Central memory CD8-positive, alpha-beta T cell (primary cell): ENCODE results near the gene ASPDH.
A peak's percentile ranks its signal among the peaks of the same experiment; 100 is the strongest.

Experiments used
- ATAC-seq: fragments of 150-1000 bp; cut with Tn5 transposase; replicated peaks from 2 replicates; pipeline ENCODE4 v1.10.0; 2022; ENCODE audit warnings: mild to moderate bottlenecking, moderate FRiP score, moderate number of reproducible peaks; ENCODE audit not compliant: poor library complexity, severe bottlenecking; ENCODE audit errors: extremely low read depth
- DNase-seq, 2 donors: peaks; one replicate each; pipeline ENCODE4 v3.0.0; 2021; ENCODE audit warnings: low spot score in 2 of 2
- H3K27ac Mint-ChIP-seq: one replicate; pipeline ENCODE4 v1.8.0; 2022; ENCODE audit warnings: low read depth, mild to moderate bottlenecking, moderate library complexity, mixed read lengths
- H3K27me3 Mint-ChIP-seq: one replicate; pipeline ENCODE4 v1.8.0; 2022; ENCODE audit warnings: mixed read lengths
- H3K36me3 Mint-ChIP-seq: one replicate; pipeline ENCODE4 v1.8.0; 2022; ENCODE audit warnings: mild to moderate bottlenecking, moderate library complexity, mixed read lengths; ENCODE audit not compliant: insufficient read depth
- H3K4me1 Mint-ChIP-seq: one replicate; pipeline ENCODE4 v1.8.0; 2022; ENCODE audit warnings: mixed read lengths
- H3K4me3 Mint-ChIP-seq: one replicate; pipeline ENCODE4 v1.8.0; 2022; ENCODE audit warnings: mild to moderate bottlenecking, moderate library complexity, mixed read lengths
- H3K9me3 Mint-ChIP-seq: one replicate; pipeline ENCODE4 v1.8.0; 2022; ENCODE audit warnings: mixed read lengths

ASPDH gene

DNA sequence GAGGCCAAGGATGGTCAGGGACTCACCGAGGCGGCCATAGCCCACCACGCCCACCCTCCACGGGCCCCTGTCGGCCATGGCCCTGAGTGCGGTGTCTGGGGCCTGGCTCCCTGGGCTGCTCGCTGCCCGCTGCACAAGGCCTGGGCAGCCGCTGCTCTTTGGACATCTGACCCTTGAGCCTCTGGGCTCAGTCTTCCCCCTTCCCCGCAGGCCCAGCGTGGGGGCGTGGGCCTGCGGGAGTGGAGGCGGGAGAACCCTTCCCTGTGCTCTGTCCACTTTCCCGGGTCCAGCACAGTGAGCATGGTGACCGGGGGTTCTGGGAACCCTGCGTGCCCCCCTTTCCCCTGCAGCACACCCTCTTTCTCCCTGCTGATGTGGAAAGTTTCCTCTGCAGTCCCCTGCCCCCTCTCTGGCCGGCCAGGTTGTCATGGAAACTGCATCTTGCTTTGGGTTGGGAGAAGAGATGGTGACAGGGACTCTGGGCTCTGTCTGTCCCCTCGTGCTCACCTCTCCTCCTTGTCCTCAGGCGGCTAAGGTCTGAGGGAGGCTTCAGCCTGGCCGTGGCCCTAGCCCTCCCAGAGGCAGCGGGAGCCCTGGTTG is at the start of gene ASPDH:
TSS of gene ASPDH (minus strand) at position 168 of the 600 bp plus-strand sequence. CDS start at position 78, 90 bp downstream.
- Mint-ChIP-seq H3K4me3 (no peak within 1 kb of the TSS), H3K36me3 (peaks cover 16% of the 10 kb centered on the region), H3K4me1 (peaks cover 25% of the 10 kb centered on the region), H3K27ac (peak within 1 kb of the TSS; percentile 64), H3K27me3 (no peaks in the 10 kb centered on the region), H3K9me3 (no peaks in the 10 kb centered on the region)
- ATAC-seq (no peak), DNase-seq (no peak)

- no peaks in the 10 kb centered on the region for H3K9me3 Mint-ChIP-seq
- H3K4me3 Mint-ChIP-seq, result no peak overlapping the region
- H3K4me1 Mint-ChIP-seq, result peaks cover 18% of the 10 kb centered on the region
- no peaks in the 10 kb centered on the region for H3K36me3 Mint-ChIP-seq
- H3K27me3 Mint-ChIP-seq, result peaks cover 77% of the 10 kb centered on the region
- ATAC-seq (no peak), DNase-seq (no peak)
- H3K27ac Mint-ChIP-seq, result no peak overlapping the region
These were observed 49.3 kb upstream of the ASPDH start for GRCh38 chr19:50562996-50563395.

DNA sequence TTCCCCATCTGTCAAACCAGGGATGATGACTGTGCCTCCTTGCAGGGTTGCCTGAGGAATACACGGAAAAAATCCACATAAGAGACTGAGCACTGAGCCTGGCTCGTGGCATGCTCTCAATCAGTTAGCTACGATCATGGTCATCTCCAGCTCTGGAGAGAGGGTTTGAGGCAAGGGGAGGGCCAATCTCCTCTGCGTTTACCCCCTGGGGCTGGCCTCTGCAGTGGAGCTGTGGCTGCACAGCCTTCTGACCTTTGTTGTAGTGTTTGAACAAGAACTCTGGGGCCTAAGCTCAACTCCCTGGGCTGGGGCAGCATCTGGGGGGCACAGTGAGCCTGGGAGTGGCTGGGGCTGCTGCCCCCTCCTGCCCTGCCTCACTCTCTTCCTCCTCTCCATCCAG is 48.6 kb upstream of the ASPDH start:
- no peak for ATAC-seq
- H3K36me3 Mint-ChIP-seq, result no peaks in the 10 kb centered on the region
- peaks cover 84% of the 10 kb centered on the region for H3K27me3 Mint-ChIP-seq
- no peak overlapping the region for H3K4me3 Mint-ChIP-seq
- H3K9me3 Mint-ChIP-seq, result no peaks in the 10 kb centered on the region
- no peak for DNase-seq
- no peak overlapping the region for H3K27ac Mint-ChIP-seq
- H3K4me1 Mint-ChIP-seq, result peaks cover 18% of the 10 kb centered on the region

GRCh38 chr19:50559636-50560035 is 45.9 kb upstream of the ASPDH start:
- Mint-ChIP-seq H3K4me1 (peaks cover 14% of the 10 kb centered on the region), H3K27ac (no peak overlapping the region), H3K27me3 (peaks cover 84% of the 10 kb centered on the region), H3K9me3 (no peaks in the 10 kb centered on the region), H3K36me3 (no peaks in the 10 kb centered on the region), H3K4me3 (no peak overlapping the region)
- ATAC-seq (no peak), DNase-seq (no peak)

DNA sequence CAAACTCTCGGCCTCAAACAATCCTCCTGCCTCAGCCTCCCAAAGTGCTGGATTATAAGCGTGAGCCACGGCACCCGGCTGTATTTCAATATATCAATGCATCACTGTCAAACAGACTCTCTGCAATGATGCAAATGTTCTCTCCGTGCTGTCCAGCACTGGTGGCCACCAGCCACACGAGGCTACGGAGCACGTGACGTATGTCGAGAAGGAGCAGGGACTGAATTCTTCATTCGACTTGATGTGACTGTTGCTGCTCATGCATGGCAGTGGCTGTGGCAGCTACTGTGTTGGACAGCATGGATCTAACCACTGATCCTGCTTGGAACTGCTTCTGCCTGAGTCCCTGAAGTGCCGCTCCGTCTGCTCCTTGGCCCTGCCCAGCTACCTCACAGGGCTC is 44.7 kb upstream of the ASPDH start:
- ATAC-seq (no peak), DNase-seq (no peak)
- no peaks in the 10 kb centered on the region for H3K9me3 Mint-ChIP-seq
- peaks cover 84% of the 10 kb centered on the region for H3K27me3 Mint-ChIP-seq
- H3K4me3 Mint-ChIP-seq, result no peak overlapping the region
- H3K36me3 Mint-ChIP-seq, result no peaks in the 10 kb centered on the region
- H3K27ac Mint-ChIP-seq, result no peak overlapping the region
- peaks cover 14% of the 10 kb centered on the region for H3K4me1 Mint-ChIP-seq

DNA sequence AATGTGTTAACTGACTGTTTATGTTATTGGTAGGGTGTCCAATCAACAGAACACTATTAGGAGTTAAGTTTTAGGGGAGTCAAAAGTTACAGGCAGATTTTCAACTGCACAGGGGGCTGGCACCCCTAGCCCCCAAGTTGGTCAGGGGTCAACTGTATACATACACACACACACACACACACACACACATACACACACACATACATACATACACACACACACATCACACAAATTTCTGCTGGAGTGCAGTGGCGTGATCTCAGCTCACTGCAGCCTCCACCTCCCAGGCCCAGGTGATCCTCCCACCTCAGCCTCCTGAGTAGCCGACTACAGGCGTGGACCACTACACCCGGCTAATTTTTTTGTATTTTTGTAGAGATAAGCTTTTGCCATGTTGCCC is 44.3 kb upstream of the ASPDH start:
- no peak for ATAC-seq
- no peak overlapping the region for H3K27ac Mint-ChIP-seq
- no peak for DNase-seq
- H3K4me3 Mint-ChIP-seq, result no peak overlapping the region
- H3K27me3 Mint-ChIP-seq, result peaks cover 84% of the 10 kb centered on the region
- H3K4me1 Mint-ChIP-seq, result peaks cover 14% of the 10 kb centered on the region
- no peaks in the 10 kb centered on the region for H3K36me3 Mint-ChIP-seq
- H3K9me3 Mint-ChIP-seq, result no peaks in the 10 kb centered on the region

GRCh38 chr19:50557009-50557613 is 43.4 kb upstream of the ASPDH start:
- no peaks in the 10 kb centered on the region for H3K36me3 Mint-ChIP-seq
- H3K4me3 Mint-ChIP-seq, result no peak overlapping the region
- H3K4me1 Mint-ChIP-seq, result peaks cover 14% of the 10 kb centered on the region
- DNase-seq, result no peak
- H3K9me3 Mint-ChIP-seq, result no peaks in the 10 kb centered on the region
- no peak overlapping the region for H3K27ac Mint-ChIP-seq
- no peak for ATAC-seq
- H3K27me3 Mint-ChIP-seq, result peaks cover 84% of the 10 kb centered on the region

DNA sequence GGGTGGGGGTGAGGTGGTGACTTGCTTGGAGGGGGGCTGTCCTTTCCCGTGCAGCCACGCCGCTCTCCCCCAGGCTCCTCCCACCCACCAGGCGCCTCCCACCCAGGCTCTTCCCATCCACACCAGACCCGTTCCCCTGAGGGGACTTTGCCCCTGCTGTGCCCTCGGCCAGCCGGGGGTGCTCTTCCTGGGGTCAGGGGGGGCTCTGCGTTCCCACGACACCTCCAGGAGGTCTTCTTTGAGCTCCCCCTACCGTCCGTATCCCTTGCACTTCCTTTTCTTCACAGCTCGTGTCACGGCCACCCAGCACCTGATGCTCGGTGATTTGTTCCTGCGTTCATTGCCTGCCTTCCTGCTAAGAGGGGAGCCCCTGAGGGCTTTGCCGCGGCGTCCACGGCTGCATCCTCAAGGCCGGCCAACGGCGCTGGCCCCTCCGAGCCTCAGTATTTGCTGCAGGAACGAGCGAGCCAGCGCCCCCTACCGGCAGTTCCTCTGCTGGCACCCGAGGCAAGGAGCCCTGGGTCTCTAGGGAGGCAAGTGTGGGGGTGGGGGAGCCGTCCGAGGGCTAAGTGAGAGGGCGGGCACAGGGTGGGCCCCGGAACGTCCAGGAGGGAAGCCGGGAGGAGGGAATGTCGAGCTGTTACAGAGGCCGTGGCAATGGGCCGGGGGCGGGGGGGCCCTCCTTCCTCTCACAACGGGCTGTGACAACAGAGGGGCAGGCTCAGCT is 42.7 kb upstream of the ASPDH start:
- no peak for ATAC-seq
- no peaks in the 10 kb centered on the region for H3K36me3 Mint-ChIP-seq

DNA sequence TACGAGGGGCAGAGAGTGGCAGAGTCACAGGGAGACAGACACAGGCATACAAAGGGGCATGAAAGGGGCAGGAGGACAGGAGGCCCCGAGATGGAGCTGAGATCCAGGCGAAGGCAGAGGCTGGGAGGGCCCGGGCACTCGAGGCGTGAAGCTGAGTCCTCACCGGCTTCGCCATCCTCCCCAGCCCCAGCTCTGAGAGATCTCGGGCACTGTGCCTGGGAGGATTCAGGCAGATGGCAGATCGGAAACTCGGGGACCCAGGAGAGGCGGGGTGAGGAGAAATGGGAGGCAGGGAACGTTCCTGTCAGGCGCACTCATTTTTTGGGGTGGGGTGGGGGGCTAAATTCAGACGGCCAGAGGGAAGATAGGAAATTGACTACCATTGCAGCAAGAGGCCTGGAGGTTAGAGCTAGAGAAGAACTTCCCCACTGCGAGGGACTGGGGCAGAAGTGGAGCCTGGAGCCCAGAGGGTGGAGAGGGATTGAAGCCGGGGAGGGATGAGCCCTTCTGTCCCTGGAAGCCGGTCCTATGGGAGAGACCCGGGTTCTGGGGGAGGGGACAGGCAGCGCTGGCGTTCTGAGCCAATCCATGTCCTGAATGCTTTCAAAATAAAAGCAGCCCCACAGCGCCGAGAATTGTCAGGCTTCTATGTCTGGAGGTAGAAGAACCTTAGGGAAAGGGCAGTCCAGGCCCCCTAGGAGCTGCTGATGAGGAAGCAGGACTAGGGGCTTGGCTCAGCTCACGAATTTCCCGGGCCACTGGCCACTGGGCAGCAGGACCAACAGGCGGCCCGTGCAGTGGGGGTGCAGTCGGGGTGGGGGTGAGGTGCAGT is 42.0 kb upstream of the ASPDH start:
- no peak for DNase-seq
- no peak for ATAC-seq
- Mint-ChIP-seq H3K36me3 (no peaks in the 10 kb centered on the region), H3K4me3 (peak overlapping the region; percentile 80), H3K4me1 (peaks cover 14% of the 10 kb centered on the region), H3K27me3 (peaks cover 94% of the 10 kb centered on the region), H3K9me3 (no peaks in the 10 kb centered on the region), H3K27ac (no peak overlapping the region)

More for the DNA sequence above, 42.7 kb upstream of the ASPDH start:
- Mint-ChIP-seq H3K27ac (no peak overlapping the region), H3K4me3 (peak overlapping the region; percentile 80), H3K27me3 (peaks cover 87% of the 10 kb centered on the region), H3K4me1 (peaks cover 14% of the 10 kb centered on the region), H3K9me3 (no peaks in the 10 kb centered on the region)
- DNase-seq, result peak; percentile 46 to 65

- ATAC-seq (no peak), DNase-seq (no peak)
- H3K4me1 Mint-ChIP-seq, result peaks cover 14% of the 10 kb centered on the region
- H3K27me3 Mint-ChIP-seq, result peaks cover 99% of the 10 kb centered on the region
- peak overlapping the region; percentile 80 for H3K4me3 Mint-ChIP-seq
- no peaks in the 10 kb centered on the region for H3K36me3 Mint-ChIP-seq
- no peaks in the 10 kb centered on the region for H3K9me3 Mint-ChIP-seq
- H3K27ac Mint-ChIP-seq, result no peak overlapping the region
These were observed 41.3 kb upstream of the ASPDH start for GRCh38 chr19:50555033-50555432.

DNA sequence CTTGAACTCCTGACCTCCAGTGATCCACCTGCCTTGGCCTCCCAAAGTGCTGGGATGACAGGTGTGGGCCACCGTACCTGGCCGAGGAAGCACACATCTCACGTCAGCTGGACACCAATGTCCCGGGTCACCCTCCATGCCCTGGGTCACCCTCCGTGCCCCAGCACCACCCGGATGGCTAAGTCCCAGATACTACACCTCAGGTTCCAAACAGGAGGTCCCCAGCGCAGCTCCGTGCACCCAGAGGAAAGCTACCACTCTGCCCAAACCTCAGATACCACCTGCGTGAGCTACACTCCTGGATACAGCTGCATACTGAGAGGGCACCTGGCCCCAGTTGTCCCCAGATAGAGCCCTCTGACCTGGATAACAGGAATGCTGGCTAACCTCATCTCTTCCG is 40.5 kb upstream of the ASPDH start:
- Mint-ChIP-seq H3K4me3 (no peak overlapping the region), H3K36me3 (no peaks in the 10 kb centered on the region), H3K27ac (no peak overlapping the region), H3K27me3 (peaks cover 99% of the 10 kb centered on the region), H3K9me3 (no peaks in the 10 kb centered on the region), H3K4me1 (peaks cover 14% of the 10 kb centered on the region)
- DNase-seq (no peak), ATAC-seq (no peak)

DNA sequence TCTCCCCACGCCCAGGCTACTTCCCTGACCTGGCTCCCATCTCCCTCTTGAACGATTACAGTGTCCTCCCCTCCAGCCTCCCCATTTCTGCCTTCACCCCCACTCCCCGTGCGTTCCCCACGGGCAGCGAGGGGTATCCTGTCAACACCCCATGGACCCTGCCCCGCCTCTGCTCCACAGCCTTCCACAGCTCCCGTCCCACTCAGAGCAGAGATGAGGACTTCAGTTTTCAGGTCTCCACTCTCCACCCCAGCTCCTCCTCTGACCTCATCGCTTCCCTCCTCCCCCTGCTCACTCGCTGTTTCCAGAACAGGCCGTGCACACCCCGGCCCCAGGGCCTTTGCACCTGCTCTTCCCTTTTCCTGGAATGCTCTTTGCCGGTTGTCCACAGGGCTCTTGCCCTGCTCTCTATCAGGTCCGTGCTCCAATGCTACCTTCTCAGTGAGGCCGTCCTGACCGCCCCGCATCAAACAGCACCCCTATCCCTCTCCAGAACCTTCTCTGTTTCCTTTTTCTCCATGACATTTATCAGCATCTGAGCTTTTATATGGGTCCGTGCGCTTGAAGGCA is 39.5 kb upstream of the ASPDH start:
- no peak for ATAC-seq
- H3K27ac Mint-ChIP-seq, result no peak overlapping the region
- H3K27me3 Mint-ChIP-seq, result peaks cover 92% of the 10 kb centered on the region
- no peaks in the 10 kb centered on the region for H3K36me3 Mint-ChIP-seq
- H3K9me3 Mint-ChIP-seq, result no peaks in the 10 kb centered on the region
- no peak for DNase-seq
- H3K4me3 Mint-ChIP-seq, result no peak overlapping the region
- H3K4me1 Mint-ChIP-seq, result peaks cover 14% of the 10 kb centered on the region
